Measurements from ENCODE around the gene ARID1A.
"Not testable (repeated sequence)": the region's sequence is repeated elsewhere in the genome, so short reads cannot be mapped to it uniquely, and the experiment has no call there.

The ARID1A gene

DNA sequence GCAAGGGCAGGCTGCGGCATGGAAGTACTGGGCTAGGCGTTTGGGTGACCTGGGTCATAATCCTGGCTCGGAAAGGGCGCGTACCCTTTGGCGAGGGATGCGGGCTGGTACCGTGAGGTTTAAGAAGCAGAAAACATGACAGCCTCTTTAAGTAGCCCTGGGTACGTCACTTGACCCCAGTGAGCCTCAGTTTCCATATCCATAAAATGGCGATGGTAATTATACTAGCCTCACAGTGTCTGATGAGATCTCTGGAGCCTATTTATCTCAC lies 92.6 kb downstream of the ARID1A start:
- no peak for DNase-seq (ENCODE audit: low read depth)

DNA sequence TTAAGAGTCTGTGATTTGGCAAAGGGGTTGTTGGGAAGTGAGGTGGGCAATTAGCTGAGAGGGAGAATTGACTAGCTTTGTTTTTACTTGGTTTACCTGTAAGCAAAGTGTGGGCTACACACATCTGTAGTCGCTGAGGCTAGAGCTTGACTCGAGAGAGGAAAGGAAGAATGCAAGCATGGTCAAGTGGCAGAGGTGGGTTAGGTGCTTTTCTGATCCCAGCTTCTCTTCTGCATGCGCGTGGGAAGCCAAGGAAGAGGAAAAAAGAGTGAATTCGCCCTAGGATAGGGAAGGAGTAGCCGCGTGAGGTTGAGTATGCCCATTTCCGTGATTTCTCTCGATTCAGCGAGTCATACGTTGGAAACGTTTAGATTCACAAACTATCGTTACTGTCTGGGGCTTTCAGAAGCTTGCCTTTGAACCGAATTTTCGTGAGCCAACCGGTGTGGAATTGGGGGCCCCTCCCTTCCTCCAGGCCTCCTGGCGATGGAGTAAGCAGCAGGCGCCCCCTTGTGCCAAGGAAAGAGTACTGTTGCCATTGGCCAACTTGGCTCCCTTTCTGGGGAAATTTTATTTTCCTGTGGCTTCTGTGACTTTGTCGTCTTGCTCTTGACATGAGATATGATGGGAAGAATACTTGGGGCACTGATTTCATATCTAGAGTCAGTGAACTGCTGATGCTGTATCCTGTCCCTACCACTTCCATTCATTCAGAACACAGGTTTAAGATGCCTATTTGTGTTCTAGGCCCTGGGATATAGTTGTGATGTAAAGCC lies 93.2 kb downstream of the ARID1A start:
- DNase-seq (ENCODE audit: low read depth) = peak; percentile 87

- DNase-seq (ENCODE audit: low read depth) = no peak
These were observed 93.7 kb downstream of the ARID1A start for GRCh38 chr1:26789612-26789865.

DNA sequence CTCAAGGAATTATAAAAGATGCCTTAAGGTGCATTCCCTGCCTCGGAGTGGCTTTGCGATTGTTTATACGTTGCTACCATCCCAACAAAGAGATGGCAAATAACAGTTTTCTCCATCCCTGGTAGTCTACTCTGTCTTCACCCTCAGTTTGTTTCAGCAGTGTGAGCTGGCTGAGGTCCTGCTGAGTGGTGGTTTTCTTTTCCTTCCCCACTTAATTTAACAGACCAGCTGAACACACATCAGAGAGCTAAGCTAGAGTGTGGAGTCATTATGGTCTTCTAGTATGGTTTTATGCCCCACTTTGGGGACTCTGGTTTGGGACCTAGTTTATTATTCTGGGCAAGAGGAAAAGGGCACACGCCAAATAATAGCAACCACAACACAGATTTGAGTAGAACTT lies 94.1 kb downstream of the ARID1A start:
- DNase-seq (ENCODE audit: low read depth) = no peak

DNA sequence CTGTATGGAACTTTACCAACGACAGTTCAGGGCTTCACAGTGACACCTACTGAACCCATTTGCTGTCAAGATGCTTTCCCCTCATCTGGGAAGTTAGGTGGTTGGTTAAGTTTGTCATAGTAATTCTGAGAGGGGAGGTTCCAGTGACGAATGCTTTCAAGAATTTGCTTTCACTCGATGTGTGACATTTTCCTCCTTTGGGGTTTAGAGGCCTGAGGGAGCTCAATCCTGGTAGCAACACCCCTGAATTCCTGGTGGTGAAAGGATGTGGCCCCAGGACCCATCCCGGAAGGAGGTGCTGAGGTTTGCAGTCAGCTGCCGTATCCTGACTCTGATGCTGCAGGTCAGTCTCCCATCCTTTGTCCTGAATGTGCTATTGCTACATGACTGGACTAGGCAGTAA lies 94.7 kb downstream of the ARID1A start:
- DNase-seq (ENCODE audit: low read depth) = no peak

DNA sequence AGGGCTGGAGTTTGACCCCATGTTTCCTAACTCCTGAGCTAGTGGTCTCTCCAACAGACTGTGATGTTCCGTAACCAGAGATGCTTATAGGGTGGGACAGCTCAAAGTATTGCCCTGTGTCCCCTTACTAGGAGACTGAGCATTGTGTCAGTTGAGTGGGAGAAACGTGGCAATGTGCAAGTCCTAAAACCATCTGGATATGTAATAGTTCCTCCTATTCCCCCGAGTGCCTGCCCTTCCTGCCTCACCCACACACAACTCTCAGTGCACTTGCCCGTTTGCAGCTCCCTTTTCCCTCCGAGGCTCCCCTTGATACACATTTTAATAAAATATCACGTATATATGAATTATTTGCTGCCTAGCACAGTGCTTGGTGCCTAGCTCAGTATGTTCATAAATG lies 95.3 kb downstream of the ARID1A start:
- DNase-seq (ENCODE audit: low read depth) = no peak

DNA sequence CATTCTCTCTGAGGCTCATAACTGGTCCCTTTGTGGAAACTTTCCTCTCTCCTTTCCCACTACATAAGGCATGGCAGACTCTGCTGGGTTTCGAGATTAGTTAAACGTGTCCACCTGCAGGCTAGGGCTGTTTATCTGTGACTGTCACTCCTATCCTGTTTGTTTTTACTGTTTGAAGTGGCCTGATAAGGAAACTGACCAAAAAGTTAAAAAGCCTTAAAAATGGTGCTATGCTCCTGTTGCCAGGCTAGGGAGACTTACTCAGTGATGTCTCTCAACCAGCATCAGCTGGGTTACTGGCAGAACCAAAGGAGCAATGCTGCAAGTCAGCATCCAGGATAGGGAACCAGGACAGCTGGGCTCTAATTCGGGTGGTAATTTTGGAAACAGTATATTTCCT lies 95.8 kb downstream of the ARID1A start:
- no peak for DNase-seq (ENCODE audit: low read depth)

GRCh38 chr1:26792924-26793323 lies 97.1 kb downstream of the ARID1A start:
- DNase-seq (ENCODE audit: low read depth) = no peak

- no peak for DNase-seq (ENCODE audit: low read depth)
These were observed 98.6 kb downstream of the ARID1A start for GRCh38 chr1:26794391-26794790.

- DNase-seq (ENCODE audit: low read depth) = no peak
These were observed 101.8 kb downstream of the ARID1A start for GRCh38 chr1:26797627-26798026.

DNA sequence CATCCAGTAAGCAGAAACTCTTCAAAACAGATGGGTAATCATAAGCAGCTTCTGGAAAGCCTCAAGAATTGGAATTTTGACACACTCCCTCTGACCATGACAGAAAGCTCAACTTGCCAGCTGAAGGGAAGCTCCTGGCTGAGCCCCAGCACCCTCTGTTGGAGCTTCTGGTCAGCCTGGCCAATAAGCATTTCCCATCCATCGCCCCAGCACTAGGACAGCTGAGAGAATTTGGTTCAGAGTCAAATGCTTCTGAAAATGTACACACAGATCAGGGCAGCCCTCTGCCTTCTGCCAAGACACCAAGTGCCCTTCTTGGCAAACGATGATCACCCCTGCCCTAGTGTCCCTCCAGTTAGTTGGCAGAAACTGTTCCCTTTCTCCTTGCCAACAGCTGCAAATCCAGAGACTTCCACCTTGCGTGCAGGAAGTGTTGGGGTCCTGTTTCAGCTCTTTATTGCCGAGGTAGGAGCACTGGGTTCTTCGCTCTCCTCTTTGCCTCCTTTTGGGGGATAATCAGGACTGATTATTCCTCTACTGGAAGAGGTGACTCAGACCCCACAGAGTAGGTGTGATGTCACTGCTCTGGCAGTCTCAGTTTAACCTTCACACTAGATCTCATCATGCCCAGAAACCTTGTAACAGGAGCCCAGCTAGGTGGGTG lies 103.8 kb downstream of the ARID1A start:
- DNase-seq (ENCODE audit: low read depth) = no peak

- not testable (repeated sequence) for DNase-seq (ENCODE audit: low read depth)
These were observed 108.1 kb downstream of the ARID1A start for GRCh38 chr1:26803932-26804331.

- peak; percentile 66 for DNase-seq (ENCODE audit: low read depth)
These were observed 114.3 kb downstream of the ARID1A start for GRCh38 chr1:26810105-26810504.

- no peak for DNase-seq (ENCODE audit: low read depth)
These were observed 115.2 kb downstream of the ARID1A start for GRCh38 chr1:26811057-26811456.

- no peak for DNase-seq (ENCODE audit: low read depth)
These were observed 115.9 kb downstream of the ARID1A start for GRCh38 chr1:26811708-26812107.

- DNase-seq (ENCODE audit: low read depth) = no peak
These were observed 118.6 kb downstream of the ARID1A start for GRCh38 chr1:26814377-26814776.

- DNase-seq (ENCODE audit: low read depth) = no peak
These were observed 119.1 kb downstream of the ARID1A start for GRCh38 chr1:26814893-26815292.

- DNase-seq (ENCODE audit: low read depth) = no peak
These were observed 125.0 kb downstream of the ARID1A start for GRCh38 chr1:26820784-26821269.

DNA sequence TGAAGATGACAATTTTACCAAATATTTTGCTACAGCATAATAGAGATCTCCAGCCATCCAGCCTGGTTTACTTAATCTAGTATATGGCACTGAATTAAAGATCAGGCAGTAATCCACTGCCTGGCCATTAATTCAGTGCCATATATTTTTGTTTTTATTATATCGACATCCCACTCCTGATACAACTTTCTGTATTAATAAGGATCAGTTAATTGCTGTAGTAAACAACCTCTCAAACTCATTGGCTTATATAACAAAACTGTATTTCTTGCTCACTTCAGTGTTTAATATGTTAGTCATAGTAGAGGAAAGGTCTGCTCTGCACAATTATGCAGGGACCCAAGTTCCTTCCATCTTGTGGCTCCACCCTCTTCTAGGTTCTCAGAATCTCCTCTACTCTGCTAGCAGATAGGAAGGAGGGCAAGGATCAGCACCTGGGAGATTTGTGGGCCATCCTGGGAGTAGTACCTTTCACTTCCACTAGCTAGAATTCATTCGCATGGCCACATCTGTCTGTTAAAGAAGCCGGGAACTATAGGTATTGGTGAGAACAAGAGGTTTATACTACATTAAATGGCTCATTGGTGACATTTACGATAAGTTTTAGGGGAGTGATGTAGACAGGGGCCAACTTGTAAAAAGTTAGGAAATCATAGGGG lies 127.1 kb downstream of the ARID1A start:
- no peak for DNase-seq (ENCODE audit: low read depth)

DNA sequence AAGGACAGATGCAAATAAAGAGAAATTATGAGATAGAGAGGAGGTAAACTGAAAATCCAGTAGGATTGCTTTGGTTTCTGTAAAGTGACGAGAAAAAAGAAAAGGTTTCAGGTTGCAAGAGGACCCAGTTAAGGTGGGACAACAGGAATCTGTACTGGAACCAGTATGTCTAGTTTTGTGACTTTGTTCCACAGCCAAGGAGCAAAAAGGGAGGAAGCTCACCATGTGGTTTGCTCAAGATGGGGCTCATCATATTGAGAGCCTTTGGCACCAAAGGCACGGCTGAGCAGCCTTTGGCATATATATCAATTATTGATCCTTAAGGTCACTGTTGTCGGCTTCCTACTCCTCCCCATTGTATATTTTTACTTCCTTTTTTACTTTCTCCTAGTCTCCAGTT lies 128.9 kb downstream of the ARID1A start:
- DNase-seq (ENCODE audit: low read depth) = no peak

GRCh38 chr1:26826261-26827105 lies 130.7 kb downstream of the ARID1A start, which contains the start of gene ZDHHC18:
Gene ZDHHC18 (plus strand): TSS chr1:26826688. CDS start chr1:26826805, 117 bp downstream.
- peak; percentile 46 for DNase-seq (ENCODE audit: low read depth)

DNA sequence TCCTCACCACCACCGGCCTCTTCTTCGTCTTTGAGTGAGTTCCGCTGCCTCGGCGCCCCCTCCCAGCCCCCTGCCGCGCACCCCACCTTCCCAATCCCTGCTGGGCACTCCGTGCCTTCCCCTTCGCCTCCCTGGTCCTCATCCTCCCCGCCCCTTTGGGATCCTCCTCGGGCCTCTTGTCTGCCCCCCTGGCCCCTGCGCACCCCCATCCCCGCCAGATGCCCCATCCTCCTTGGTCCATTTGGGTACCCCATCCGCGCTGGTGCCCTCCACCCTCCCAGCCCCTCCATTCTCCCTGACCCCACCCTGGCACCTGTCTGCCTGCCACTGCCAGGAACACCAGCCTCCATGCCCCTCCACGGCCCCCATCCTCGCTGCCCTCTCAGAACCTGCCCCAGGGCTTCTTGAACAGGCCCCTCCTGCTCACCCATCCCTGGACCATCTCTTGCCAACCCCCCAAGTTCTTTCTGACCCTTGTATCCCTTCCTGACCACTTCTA lies 131.3 kb downstream of the ARID1A start:
- DNase-seq (ENCODE audit: low read depth) = no peak
